Body of pancreas (tissue), 4 donors: ENCODE results near the gene GAP43.

Experiments used
- POLR2A ChIP-seq, 3 donors: fragments of 450-650 bp; IDR thresholded peaks; one replicate each; pipeline ENCODE4 v1.6.1; 2016; ENCODE audit warnings: antibody characterized with exemption in 3 of 3, mild to moderate bottlenecking in 2 of 3
- TF ChIP-seq, protein P1 (sequence below), 7 experiments: fragments of 450-650 bp in 4 of 7; fragments of 200-600 bp in 3 of 7; sonication (generic) in 3 of 7; IDR thresholded peaks; one replicate each; pipeline ENCODE4 v1.5.1; 2016 to 2019; ENCODE audit warnings: antibody characterized with exemption in 7 of 7

DNA sequence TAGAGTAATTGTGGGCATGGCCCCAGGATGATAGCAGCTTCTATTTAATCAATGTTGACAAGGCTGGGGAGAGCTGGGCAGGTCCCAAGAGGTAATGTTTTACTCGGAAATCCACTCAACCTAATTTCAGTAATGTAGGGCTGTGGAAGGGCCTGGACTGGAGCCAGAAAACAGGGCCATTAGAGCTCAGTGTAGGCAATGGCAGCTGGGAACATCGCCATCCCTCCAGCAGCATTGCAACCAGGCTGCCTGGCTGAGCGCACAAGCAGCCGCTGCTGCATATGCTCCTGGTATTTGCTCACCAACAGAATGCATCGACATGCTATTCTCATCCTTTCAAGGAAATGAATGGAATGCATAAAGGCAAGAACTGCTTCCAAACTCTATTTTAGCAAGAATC lies 90.0 kb downstream of the GAP43 start:
- TF ChIP-seq, protein P1, sequence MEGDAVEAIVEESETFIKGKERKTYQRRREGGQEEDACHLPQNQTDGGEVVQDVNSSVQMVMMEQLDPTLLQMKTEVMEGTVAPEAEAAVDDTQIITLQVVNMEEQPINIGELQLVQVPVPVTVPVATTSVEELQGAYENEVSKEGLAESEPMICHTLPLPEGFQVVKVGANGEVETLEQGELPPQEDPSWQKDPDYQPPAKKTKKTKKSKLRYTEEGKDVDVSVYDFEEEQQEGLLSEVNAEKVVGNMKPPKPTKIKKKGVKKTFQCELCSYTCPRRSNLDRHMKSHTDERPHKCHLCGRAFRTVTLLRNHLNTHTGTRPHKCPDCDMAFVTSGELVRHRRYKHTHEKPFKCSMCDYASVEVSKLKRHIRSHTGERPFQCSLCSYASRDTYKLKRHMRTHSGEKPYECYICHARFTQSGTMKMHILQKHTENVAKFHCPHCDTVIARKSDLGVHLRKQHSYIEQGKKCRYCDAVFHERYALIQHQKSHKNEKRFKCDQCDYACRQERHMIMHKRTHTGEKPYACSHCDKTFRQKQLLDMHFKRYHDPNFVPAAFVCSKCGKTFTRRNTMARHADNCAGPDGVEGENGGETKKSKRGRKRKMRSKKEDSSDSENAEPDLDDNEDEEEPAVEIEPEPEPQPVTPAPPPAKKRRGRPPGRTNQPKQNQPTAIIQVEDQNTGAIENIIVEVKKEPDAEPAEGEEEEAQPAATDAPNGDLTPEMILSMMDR (IDR thresholded peaks at IDR 0.05) = no peak
- TF ChIP-seq POLR2A (IDR thresholded peaks at IDR 0.05) = no peak
